Right atrium auricular region (tissue), 2 donors: ENCODE data around the gene RXRG. TPM values are rescaled to one million over a fixed set of nuclear protein-coding genes. Genes with fewer than 3 reads are reported as not detected.

ENCODE experiments used
- DNase-seq: peaks from one replicate; pipeline ENCODE4 v3.0.0-alpha.2; 2019; ENCODE audit warnings: low spot score
- H3K27ac ChIP-seq, 2 donors: fragments of 200-600 bp; sonication (generic); 1 replicate in 1 of 2; 2 replicates in 1 of 2; pipeline ENCODE4 v1.5.1; 2016 to 2019
- H3K27me3 ChIP-seq, 2 donors: fragments of 200-600 bp; sonication (generic); one replicate each; pipeline versions ENCODE4 v1.5.1 to v1.6.0; 2017 to 2019
- H3K36me3 ChIP-seq: fragments of 200-600 bp; sonication (generic); one replicate; pipeline ENCODE4 v1.5.1; 2016
- H3K4me1 ChIP-seq, 2 donors: fragments of 200-600 bp; sonication (generic); one replicate each; pipeline versions ENCODE4 v1.5.1 to v1.6.0; 2017 to 2019
- H3K4me3 ChIP-seq, 2 donors: fragments of 200-600 bp; sonication (generic); 1 replicate in 1 of 2; 2 replicates in 1 of 2; pipeline ENCODE4 v1.5.1; 2017 to 2019; ENCODE audit warnings: mild to moderate bottlenecking in 1 of 2, moderate library complexity in 1 of 2
- H3K9me3 ChIP-seq, 2 donors: fragments of 200-600 bp; sonication (generic); one replicate each; pipeline ENCODE4 v1.5.1; 2019
- total RNA-seq, 2 donors: library from RNA; depleted of rRNA; stranded (reverse); fragments of >200 nt; gene quantifications; one replicate each; pipeline ENCODE4 v1.1.0, GENCODE V29; 2016
- TF ChIP-seq, protein P1 (sequence below), 2 donors: fragments of 200-600 bp; sonication (generic); IDR thresholded peaks; one replicate each; pipeline ENCODE4 v1.5.1; 2019; ENCODE audit warnings: antibody characterized with exemption in 2 of 2

The RXRG gene
- total RNA-seq, 2 donors from 2014 or later = 1.2 to 3.3 TPM

GRCh38 chr1:165456114-165456513, 11.2 kb upstream of the RXRG start:
- Histone ChIP-seq H3K36me3 (no peaks in the 10 kb centered on the region), H3K9me3 (no peaks in the 10 kb centered on the region), H3K27ac (no peak overlapping the region), H3K4me1 (no peaks in the 10 kb centered on the region), H3K27me3 (no peaks in the 10 kb centered on the region), H3K4me3 (no peak overlapping the region)
- DNase-seq = no peak
- TF ChIP-seq, protein P1, sequence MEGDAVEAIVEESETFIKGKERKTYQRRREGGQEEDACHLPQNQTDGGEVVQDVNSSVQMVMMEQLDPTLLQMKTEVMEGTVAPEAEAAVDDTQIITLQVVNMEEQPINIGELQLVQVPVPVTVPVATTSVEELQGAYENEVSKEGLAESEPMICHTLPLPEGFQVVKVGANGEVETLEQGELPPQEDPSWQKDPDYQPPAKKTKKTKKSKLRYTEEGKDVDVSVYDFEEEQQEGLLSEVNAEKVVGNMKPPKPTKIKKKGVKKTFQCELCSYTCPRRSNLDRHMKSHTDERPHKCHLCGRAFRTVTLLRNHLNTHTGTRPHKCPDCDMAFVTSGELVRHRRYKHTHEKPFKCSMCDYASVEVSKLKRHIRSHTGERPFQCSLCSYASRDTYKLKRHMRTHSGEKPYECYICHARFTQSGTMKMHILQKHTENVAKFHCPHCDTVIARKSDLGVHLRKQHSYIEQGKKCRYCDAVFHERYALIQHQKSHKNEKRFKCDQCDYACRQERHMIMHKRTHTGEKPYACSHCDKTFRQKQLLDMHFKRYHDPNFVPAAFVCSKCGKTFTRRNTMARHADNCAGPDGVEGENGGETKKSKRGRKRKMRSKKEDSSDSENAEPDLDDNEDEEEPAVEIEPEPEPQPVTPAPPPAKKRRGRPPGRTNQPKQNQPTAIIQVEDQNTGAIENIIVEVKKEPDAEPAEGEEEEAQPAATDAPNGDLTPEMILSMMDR (IDR thresholded peaks at IDR 0.05) = no peak

DNA sequence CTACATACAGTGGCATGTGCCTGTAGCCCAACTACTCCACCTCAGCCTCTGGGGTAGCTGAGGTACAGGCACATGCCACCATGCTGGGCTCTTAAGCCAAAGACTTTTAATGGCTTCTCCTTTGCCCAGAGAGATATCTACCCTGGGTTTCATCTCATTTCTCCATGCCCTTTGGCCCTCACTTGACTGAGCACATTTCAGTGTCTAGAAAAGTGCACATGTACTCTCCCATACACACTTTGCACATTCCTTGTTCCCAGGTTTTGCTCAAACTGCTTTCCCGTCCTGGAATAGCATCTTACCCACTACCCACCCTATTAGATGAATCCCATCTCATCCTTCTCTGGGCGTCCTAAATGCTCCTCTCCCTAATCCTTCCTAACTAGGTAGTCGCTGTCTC, 10.2 kb upstream of the RXRG start:
- TF ChIP-seq, protein P1 (IDR thresholded peaks at IDR 0.05) = no peak
- no peaks in the 10 kb centered on the region for H3K27me3 ChIP-seq
- DNase-seq = no peak

DNA sequence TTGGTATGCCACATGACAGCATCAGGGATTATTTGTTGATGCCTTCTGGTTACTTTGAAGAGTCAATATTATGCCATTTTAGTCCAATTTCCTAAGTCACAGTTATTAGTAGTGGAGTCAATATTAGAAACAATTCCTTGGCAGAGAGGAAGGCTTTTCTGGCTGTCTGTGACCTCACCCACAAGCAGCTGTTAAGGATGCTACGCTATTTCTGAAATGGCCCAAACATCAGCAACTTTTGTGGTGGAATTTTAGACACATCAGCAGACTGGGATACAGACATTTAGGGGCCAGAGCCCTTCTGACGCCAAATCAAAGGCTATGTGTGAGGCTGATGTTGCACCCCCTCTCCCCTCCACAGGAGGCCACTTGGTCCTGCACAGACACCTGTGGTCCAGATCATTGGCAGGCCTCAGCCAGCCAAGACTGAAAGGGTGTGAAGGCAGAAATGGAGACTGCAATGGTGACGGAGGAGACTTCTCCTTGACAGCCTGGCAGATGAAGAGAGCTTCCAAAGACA, 9.2 kb upstream of the RXRG start:
- DNase-seq = no peak
- no peaks in the 10 kb centered on the region for H3K4me1 ChIP-seq

More for the DNA sequence above, 10.2 kb upstream of the RXRG start:
- H3K4me3 ChIP-seq = no peak overlapping the region
- no peaks in the 10 kb centered on the region for H3K36me3 ChIP-seq
- no peaks in the 10 kb centered on the region for H3K9me3 ChIP-seq
- no peak overlapping the region for H3K27ac ChIP-seq
- H3K4me1 ChIP-seq = no peaks in the 10 kb centered on the region

GRCh38 chr1:165452336-165453130, 7.6 kb upstream of the RXRG start:
- H3K27ac ChIP-seq = peak overlapping the region; percentile 22 to 29
- no peaks in the 10 kb centered on the region for H3K27me3 ChIP-seq

More for the DNA sequence above, 9.2 kb upstream of the RXRG start:
- H3K9me3 ChIP-seq = no peaks in the 10 kb centered on the region
- no peak overlapping the region for H3K4me3 ChIP-seq
- no peaks in the 10 kb centered on the region for H3K27me3 ChIP-seq
- H3K27ac ChIP-seq = no peak overlapping the region
- no peaks in the 10 kb centered on the region for H3K36me3 ChIP-seq
- TF ChIP-seq, protein P1 (IDR thresholded peaks at IDR 0.05) = no peak

GRCh38 chr1:165451691-165452090, 6.8 kb upstream of the RXRG start:
- H3K9me3 ChIP-seq = no peaks in the 10 kb centered on the region
- H3K27me3 ChIP-seq = no peaks in the 10 kb centered on the region
- no peak overlapping the region for H3K27ac ChIP-seq
- TF ChIP-seq, protein P1 (IDR thresholded peaks at IDR 0.05) = no peak
- H3K4me1 ChIP-seq = no peaks in the 10 kb centered on the region
- H3K4me3 ChIP-seq = no peak overlapping the region
- DNase-seq = no peak
- no peaks in the 10 kb centered on the region for H3K36me3 ChIP-seq

More at GRCh38 chr1:165452336-165453130, 7.6 kb upstream of the RXRG start:
- Histone ChIP-seq H3K36me3 (no peaks in the 10 kb centered on the region), H3K4me3 (no peak overlapping the region), H3K9me3 (no peaks in the 10 kb centered on the region), H3K4me1 (no peaks in the 10 kb centered on the region)
- TF ChIP-seq, protein P1 (IDR thresholded peaks at IDR 0.05) = no peak
- DNase-seq = no peak
